IMR-90 (cell line): ENCODE results near the gene ACOXL.

Experiments
- BHLHE40 ChIP-seq: fragments of 150-350 bp; IDR thresholded peaks from 2 replicates; pipeline ENCODE4 v1.6.1; 2016; ENCODE audit warnings: mild to moderate bottlenecking, low read depth, low read length
- CEBPB ChIP-seq: IDR thresholded peaks from 2 replicates; pipeline ENCODE4 v1.6.1; 2012; ENCODE audit warnings: low read depth, low read length, improper control_type of control experiment
- CHD1 ChIP-seq: IDR thresholded peaks from 2 replicates; pipeline ENCODE4 v1.6.1; 2012; ENCODE audit warnings: low read depth, low read length, improper control_type of control experiment
- CTCF ChIP-seq: conservative IDR thresholded peaks from 2 replicates; pipeline ENCODE4 v1.5.1; 2012; ENCODE audit warnings: mild to moderate bottlenecking, low read depth, low read length, improper control_type of control experiment
- ELK1 ChIP-seq: fragments of 150-350 bp; IDR thresholded peaks from 2 replicates; pipeline ENCODE4 v1.6.1; 2016; ENCODE audit warnings: low read depth, mild to moderate bottlenecking, low read length, moderate library complexity, borderline replicate concordance
- MAFK ChIP-seq: IDR thresholded peaks from 2 replicates; pipeline ENCODE4 v1.6.1; 2012; ENCODE audit warnings: low read depth, low read length, improper control_type of control experiment
- MXI1 ChIP-seq: IDR thresholded peaks from 2 replicates; pipeline ENCODE4 v1.6.1; 2012; ENCODE audit warnings: low read depth, mild to moderate bottlenecking, low read length, moderate library complexity, borderline replicate concordance
- NFE2L2 ChIP-seq: fragments of 150-350 bp; IDR thresholded peaks from 2 replicates; pipeline ENCODE4 v1.6.1; 2016; ENCODE audit warnings: low read depth, mild to moderate bottlenecking, low read length
- POLR2A ChIP-seq: IDR thresholded peaks from 2 replicates; pipeline ENCODE4 v1.6.1; 2012; ENCODE audit warnings: mild to moderate bottlenecking, low read depth, low read length
- RAD21 ChIP-seq: IDR thresholded peaks from 2 replicates; pipeline ENCODE4 v1.6.1; 2012; ENCODE audit warnings: low read length, improper control_type of control experiment
- RFX5 ChIP-seq: IDR thresholded peaks from 2 replicates; pipeline ENCODE4 v1.8.0; 2012; ENCODE audit warnings: low read depth, mild to moderate bottlenecking, low read length, moderate library complexity
- TF ChIP-seq, protein P1 (sequence below): fragments of 150-350 bp; IDR thresholded peaks from 2 replicates; pipeline ENCODE4 v1.6.1; 2017; ENCODE audit warnings: mild to moderate bottlenecking, antibody characterized with exemption, low read length, low read depth

- no peak for TF ChIP-seq POLR2A
- no peak for TF ChIP-seq CTCF
- no peak for TF ChIP-seq BHLHE40
- no peak for TF ChIP-seq CEBPB
- no peak for TF ChIP-seq ELK1
- TF ChIP-seq NFE2L2, result no peak
- no peak for TF ChIP-seq MAFK
- TF ChIP-seq CHD1, result no peak
- TF ChIP-seq, protein P1, sequence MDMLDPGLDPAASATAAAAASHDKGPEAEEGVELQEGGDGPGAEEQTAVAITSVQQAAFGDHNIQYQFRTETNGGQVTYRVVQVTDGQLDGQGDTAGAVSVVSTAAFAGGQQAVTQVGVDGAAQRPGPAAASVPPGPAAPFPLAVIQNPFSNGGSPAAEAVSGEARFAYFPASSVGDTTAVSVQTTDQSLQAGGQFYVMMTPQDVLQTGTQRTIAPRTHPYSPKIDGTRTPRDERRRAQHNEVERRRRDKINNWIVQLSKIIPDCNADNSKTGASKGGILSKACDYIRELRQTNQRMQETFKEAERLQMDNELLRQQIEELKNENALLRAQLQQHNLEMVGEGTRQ, result no peak
- no peak for TF ChIP-seq RAD21
- no peak for TF ChIP-seq MXI1
- no peak for TF ChIP-seq RFX5
Measured at GRCh38 chr2:110737783-110738182, 5.4 kb downstream of the ACOXL start.
